ENCODE measurements around the gene INSYN1. TPM values are rescaled to one million over a fixed set of nuclear protein-coding genes. Genes with fewer than 3 reads are reported as not detected.
A peak's percentile ranks its signal among the peaks of the same experiment; 100 is the strongest.

The INSYN1 gene
- total and polyA plus RNA-seq, 2 donors (not counting 3 experiments of a cell fraction or from before 2014, with no cell fraction given), result 0.18 to 0.58 TPM

DNA sequence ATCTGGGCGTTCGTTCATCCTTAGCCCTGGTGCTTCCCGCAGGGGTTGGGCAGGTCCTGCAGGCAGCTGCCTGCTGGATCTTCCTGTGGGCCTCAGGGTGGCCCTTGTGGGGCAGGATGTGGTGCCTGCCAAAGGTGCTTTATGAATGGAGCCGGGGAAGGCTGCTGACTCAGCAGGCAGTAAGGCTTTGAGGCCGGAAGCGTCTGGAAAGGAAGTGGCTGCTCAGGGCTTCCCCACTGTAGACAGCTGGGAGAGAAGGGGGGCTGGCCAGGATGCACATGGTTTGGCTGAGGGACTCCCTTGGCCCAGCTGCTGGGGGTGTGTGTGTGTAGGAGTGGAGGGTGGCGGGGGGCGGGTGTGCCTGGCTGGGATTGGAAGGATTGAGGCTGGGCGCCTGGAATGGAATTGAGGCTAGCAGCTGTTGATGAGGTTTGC lies 56.1 kb downstream of the INSYN1 start:
- no peak overlapping the region for H3K9ac ChIP-seq (replicated peaks; ENCODE audit: extremely low read depth, insufficient read depth, low read length)
- H3K4me3 ChIP-seq (replicated peaks in 1 of 3; ENCODE audit: insufficient read depth in 1 of 3, low read depth in 1 of 3, low read length in 3 of 3), result no peak overlapping the region
- H3K9me3 ChIP-seq (replicated peaks; ENCODE audit: control insufficient read depth, insufficient read depth, low read length), result no peaks in the 10 kb centered on the region
- peaks cover 0 to 2% of the 10 kb centered on the region in 2 experiments for H3K36me3 ChIP-seq (ENCODE audit: control insufficient read depth in 2 of 2, extremely low read depth in 1 of 2, insufficient read depth in 2 of 2, low read length in 2 of 2)
- peak overlapping the region; percentile 31 for H3K4me2 ChIP-seq (ENCODE audit: insufficient read depth, low read length)
- FAIRE-seq, result peak; percentile 97
- peak; percentile 99 for DNase-seq (ENCODE audit: low read depth, low spot score)
- dilution Hi-C loops (cut with MboI; ENCODE audit: extremely low pct_ligation_motif_present, low sequenced_read_pairs), result no loop called here
- no peaks in the 10 kb centered on the region for H3K9me1 ChIP-seq (replicated peaks; ENCODE audit: control insufficient read depth, extremely low read depth, insufficient read depth, low read length)
- no peak for TF ChIP-seq EZH2 (IDR thresholded peaks at IDR 0.05; ENCODE audit: borderline replicate concordance, low read depth, low read length, severe bottlenecking)
- TF ChIP-seq JUN (IDR thresholded peaks at IDR 0.05; ENCODE audit: borderline replicate concordance, insufficient read depth, insufficient read length, low read depth), result peak; percentile 33
- peak; percentile 72 for TF ChIP-seq MYC (IDR thresholded peaks at IDR 0.05; ENCODE audit: low read depth, low read length)
- peak; percentile 81 for TF ChIP-seq FOS (IDR thresholded peaks at IDR 0.05; ENCODE audit: borderline replicate concordance, insufficient read depth, low read length)
- TF ChIP-seq GATA2 (IDR thresholded peaks at IDR 0.05; ENCODE audit: insufficient read depth, insufficient read length, low read depth, low read length), result no peak
- TF ChIP-seq, protein P1, sequence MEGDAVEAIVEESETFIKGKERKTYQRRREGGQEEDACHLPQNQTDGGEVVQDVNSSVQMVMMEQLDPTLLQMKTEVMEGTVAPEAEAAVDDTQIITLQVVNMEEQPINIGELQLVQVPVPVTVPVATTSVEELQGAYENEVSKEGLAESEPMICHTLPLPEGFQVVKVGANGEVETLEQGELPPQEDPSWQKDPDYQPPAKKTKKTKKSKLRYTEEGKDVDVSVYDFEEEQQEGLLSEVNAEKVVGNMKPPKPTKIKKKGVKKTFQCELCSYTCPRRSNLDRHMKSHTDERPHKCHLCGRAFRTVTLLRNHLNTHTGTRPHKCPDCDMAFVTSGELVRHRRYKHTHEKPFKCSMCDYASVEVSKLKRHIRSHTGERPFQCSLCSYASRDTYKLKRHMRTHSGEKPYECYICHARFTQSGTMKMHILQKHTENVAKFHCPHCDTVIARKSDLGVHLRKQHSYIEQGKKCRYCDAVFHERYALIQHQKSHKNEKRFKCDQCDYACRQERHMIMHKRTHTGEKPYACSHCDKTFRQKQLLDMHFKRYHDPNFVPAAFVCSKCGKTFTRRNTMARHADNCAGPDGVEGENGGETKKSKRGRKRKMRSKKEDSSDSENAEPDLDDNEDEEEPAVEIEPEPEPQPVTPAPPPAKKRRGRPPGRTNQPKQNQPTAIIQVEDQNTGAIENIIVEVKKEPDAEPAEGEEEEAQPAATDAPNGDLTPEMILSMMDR (IDR thresholded peaks at IDR 0.05; ENCODE audit: extremely low read depth in 1 of 2, insufficient read depth in 1 of 2, low read depth in 1 of 2, low read length in 2 of 2), result no peak
- TF ChIP-seq POLR2AphosphoS5 (IDR thresholded peaks at IDR 0.05; ENCODE audit: insufficient read depth, low read depth, low read length), result peak; percentile 99
- peak; percentile 65 for TF ChIP-seq POLR2A (IDR thresholded peaks at IDR 0.05; ENCODE audit: low read depth, low read length)
- TF ChIP-seq, protein P2, sequence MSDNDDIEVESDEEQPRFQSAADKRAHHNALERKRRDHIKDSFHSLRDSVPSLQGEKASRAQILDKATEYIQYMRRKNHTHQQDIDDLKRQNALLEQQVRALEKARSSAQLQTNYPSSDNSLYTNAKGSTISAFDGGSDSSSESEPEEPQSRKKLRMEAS (IDR thresholded peaks at IDR 0.05; ENCODE audit: insufficient read depth, insufficient read length), result peak; percentile 71
- H4K20me1 ChIP-seq (replicated peaks; ENCODE audit: control insufficient read depth, extremely low read depth, insufficient read depth, low read length), result no peaks in the 10 kb centered on the region
- peak overlapping the region; percentile 55 for H3K27ac ChIP-seq (ENCODE audit: insufficient read depth, low read depth, low read length)
- peaks cover 21% of the 10 kb centered on the region for H3K4me1 ChIP-seq (ENCODE audit: control insufficient read depth, extremely low read depth, insufficient read depth, low read length)
- CTCF ChIA-PET, result interaction anchor here (0.8 to 9.0 kb wide), 5 partner anchors 8 to 137 kb away, joined by 3 to 368 read pairs (median 81); partner anchors contain the start of genes CD276 and NPTN
- intact Hi-C loops (cut with micrococcal nuclease), result loop anchor here (1.0 kb wide), 1 partner anchor 11 kb away; no protein-coding TSS in a partner anchor
- no peak overlapping the region for H2AFZ ChIP-seq (ENCODE audit: low read depth, low read length)
- no peaks in the 10 kb centered on the region for H3K27me3 ChIP-seq (ENCODE audit: control insufficient read depth in 2 of 2, insufficient read depth in 2 of 2, low read length in 2 of 2)
- POLR2A ChIA-PET, result interaction anchor here (0.7 to 1.1 kb wide), 2 partner anchors 12 to 14 kb away, joined by 3 to 9 read pairs; no protein-coding TSS in a partner anchor
- no TSS peak for BruUV-seq (replicated peaks)
- H3K79me2 ChIP-seq (ENCODE audit: control insufficient read depth, insufficient read depth, low read length), result peaks cover 7% of the 10 kb centered on the region

Data from endothelial cell of umbilical vein (primary cell).